ENCODE results near the gene C2CD5.

DNA sequence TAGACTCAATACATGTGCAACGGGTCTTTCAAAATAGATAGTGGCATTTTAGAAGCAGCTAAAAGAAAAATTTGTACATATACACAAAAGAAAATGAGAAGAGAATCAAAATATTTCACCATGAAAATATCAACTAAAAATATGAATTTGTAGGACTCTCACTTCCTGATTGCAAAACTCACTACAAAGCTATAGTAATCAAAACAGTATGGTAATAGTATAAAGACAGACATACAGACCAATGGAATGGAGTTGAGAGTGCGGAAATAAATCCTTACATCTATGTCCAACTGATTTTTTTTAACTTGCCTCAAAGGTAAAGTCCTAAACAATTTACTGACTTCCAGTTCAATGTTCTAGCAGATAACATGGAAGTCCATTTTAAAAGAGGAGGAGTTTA, 13.1 kb downstream of the C2CD5 start:
- TF ChIP-seq, protein P1, sequence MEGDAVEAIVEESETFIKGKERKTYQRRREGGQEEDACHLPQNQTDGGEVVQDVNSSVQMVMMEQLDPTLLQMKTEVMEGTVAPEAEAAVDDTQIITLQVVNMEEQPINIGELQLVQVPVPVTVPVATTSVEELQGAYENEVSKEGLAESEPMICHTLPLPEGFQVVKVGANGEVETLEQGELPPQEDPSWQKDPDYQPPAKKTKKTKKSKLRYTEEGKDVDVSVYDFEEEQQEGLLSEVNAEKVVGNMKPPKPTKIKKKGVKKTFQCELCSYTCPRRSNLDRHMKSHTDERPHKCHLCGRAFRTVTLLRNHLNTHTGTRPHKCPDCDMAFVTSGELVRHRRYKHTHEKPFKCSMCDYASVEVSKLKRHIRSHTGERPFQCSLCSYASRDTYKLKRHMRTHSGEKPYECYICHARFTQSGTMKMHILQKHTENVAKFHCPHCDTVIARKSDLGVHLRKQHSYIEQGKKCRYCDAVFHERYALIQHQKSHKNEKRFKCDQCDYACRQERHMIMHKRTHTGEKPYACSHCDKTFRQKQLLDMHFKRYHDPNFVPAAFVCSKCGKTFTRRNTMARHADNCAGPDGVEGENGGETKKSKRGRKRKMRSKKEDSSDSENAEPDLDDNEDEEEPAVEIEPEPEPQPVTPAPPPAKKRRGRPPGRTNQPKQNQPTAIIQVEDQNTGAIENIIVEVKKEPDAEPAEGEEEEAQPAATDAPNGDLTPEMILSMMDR (IDR thresholded peaks at IDR 0.05; ENCODE audit: low read length) = no peak
- TF ChIP-seq EZH2phosphoT487 (IDR thresholded peaks at IDR 0.05; ENCODE audit: low read length) = no peak
